NAMALWA (cell line): ENCODE measurements around the gene KLHL29.

Experiments used
- DNase-seq: peaks from one replicate; pipeline ENCODE4 v3.0.0-alpha.2; 2015; ENCODE audit warnings: low spot score

The KLHL29 gene

DNA sequence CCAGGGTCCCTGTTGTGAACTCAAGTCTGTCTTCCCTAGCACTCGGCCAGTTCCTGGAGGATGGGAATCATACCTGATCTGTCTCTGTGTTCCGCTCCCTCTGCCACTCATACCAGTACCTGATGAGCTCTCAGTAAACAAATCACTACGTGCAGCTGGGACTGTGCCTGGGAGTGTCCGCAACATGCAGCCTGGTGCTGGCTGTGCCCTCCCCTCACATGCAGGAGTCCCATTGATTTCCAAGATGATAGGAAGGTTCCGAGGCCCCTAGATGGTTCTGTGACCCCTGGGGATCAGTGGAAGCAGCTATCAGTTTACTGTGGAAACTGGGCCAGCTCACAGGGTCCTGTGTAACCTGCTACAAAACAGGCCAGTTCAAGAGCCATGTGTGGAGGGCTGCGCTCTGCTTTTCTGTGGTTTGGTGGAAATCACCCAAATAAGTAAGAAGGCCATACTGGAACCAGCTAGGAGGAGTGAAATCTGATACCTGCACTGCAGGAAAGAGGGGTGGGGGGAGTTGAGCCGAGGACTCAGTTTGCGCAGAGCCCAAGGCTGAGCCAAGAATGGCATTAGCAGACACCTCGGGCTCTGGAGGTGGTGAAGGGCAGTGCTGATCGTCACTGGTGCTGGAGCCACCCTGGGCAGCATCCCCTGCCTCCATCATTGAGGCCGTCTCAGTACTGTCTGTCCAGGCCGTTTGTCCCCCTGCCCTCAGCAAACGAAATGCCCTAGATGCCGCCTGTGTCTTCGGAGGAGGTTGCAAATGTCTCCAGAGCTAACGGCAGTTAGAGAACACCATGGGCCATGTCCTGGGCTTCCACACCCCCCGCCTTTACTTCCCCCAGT is 93.3 kb downstream of the KLHL29 start:
- no peak for DNase-seq

DNA sequence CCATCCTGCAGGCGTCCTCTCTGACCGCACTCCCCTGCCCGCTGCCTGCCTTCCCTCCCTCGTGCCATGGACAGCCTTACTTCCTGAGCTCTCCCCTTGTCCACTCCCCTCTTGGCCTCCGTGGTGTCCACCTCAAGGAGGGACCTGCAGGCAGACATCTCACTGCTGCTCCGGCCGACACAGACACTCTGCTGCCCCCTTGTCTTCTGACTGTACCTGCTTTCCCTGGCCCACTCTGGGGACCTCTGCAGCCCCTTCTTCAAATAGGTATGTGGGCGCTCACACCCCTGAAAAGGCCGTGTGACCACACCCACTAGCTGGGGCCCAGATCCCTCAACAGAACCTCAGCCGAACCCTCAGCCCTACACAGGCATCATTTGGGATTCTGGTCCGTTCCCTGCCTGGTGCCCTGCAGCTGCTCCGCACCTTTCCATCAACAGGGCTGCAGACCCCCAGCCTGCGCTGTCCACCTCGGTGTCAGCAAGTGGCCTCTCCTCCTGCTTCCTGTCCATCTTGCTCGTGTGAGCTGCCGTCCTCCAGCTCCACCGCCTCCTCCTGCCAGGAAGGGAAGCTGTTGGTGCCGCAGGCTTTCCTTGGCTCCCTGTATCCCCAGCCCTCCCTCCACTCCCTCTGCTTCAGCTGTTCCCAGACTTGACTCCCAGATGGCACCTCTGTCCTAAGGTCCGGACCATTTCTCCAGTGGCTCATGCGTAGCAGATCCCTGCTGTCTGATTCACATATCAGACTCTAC is 94.1 kb downstream of the KLHL29 start:
- no peak for DNase-seq

- no peak for DNase-seq
Observed at GRCh38 chr2:23480957-23481797, 96.2 kb downstream of the KLHL29 start.

DNA sequence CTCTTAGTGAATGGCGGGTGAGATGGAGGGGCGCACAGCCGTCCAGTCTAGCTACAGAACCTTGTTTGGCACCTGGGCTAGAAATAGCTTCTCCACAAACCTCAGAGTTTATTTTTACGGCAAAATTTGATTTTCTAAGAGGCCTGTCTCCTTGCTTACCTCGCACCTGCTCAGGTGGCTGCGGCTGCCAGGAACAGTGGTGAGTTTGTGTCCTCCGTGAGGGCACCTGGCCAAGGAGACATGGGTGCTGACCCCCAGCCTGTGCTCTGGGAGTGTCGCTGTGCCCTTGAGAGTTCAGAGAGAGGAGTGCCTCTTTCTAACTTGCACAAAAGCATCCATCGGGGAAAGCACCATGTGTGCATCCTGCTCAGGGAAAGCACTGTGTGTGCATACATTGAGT is 97.2 kb downstream of the KLHL29 start:
- DNase-seq = no peak

DNA sequence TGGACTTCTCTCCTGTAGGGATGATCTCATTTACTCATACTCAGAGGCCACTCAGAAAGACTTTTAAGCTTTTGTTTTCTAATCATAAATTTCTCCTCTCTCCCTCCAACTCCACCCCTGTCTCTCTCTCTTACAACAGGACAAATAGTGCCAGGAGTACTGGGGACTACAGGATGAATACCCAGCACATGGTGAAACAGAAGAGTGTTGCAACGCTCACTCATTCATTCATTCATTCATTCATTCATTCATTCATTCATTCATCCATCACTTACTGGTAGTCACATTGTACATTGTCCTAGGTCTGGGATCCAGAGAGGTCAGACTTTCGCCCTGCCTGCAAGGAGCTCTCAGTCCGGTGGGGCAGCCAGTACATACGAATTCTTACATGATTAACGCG is 97.6 kb downstream of the KLHL29 start:
- DNase-seq = no peak

GRCh38 chr2:23483791-23484190 is 98.8 kb downstream of the KLHL29 start:
- no peak for DNase-seq

- DNase-seq = no peak
Observed at GRCh38 chr2:23484275-23484674, 99.3 kb downstream of the KLHL29 start.

DNA sequence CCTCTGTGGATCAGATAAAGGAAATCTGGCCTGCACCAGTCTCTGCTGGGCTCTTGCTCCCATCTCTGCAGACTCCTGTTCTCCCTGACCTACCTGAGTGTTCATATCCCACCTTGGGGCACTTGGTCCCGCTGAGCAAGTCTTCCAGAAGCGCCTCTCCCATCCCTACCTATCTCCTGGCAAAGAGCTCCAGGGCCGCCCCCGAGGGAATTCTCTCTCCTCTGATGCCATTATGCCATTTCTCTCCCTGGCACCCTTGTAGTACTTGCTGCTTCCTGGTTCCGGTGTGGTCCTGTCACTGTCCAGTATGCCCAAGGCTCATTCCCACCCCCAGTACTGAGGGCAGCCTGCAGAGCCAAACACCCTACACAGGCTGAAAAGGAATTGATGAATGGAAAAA is 99.8 kb downstream of the KLHL29 start:
- no peak for DNase-seq

DNA sequence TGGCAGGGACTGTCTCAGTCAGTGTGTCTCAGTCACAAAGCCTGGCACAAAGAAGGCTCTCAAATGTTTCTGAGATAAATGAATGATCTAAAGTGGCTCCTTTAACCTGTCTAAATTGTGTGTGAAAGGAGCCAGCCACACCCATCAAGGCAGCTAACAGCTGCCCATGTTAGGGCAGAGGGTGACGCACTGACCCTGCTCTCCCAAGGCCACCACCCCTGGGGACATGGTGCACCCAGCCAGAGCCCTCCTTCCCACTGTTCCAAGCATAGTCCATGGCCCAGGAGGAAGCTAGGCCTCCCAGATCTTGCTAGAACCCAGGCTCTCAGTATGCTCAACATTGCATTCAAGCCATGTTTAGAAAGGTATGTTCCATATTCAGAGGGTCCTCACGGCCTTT is 100.3 kb downstream of the KLHL29 start:
- DNase-seq = no peak

- DNase-seq = no peak
Observed at GRCh38 chr2:23485841-23486683, 101.1 kb downstream of the KLHL29 start.

DNA sequence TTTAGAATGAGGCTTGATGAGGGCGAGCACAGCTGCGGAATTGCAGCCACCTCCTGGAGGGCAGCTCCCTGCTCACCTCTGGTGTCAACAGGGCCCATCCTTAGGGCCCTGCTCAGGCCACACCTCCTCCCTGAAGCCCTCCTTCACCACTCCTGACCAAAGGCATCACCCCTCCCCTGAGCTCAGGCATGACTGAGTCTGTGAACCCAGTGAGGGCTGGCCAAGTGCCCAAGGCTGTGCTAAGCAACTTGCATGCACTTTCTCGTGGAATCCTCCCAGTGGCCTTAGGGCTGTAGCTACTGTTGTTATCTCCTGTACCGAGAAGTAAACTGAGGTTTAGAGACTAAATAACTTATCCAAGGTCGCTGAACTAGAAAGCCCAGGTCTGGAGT is 101.7 kb downstream of the KLHL29 start:
- DNase-seq = no peak

DNA sequence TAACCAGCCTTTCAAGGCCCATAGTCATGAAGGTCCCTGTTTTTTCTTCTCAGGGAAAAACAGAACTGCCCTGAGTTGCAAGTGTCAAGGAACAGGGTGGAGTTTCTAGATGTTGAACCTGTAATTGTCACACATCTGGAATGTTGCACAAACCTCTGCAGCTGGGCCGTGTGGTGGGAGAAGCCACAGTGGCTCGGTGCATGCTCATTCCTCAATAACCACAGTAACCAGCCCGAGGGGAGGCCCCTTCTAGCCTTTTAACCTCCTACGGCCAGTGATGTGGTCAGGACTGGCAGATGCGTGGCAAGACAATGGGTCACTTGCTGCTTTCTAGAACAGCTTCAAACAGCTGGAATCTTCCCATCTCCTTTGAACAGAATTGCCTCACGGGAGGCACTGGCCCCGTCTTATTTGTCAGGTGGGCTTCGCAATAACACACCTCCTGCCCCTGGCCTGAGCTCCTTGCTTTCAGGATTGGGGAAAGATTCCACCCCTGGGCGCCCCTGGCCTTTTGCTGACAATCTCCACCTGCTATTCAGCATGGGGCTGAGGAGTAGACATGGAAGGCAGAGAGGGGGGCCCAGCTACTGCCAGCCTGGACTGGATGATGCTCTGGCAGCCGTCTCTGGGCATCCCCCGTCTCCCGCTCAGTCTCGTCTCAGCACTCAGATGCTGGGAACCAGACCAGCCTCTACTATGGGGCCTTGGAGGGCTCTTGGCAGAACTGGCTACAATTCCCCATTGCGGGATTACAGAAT is 102.9 kb downstream of the KLHL29 start:
- DNase-seq = no peak

GRCh38 chr2:23488584-23488983 is 103.6 kb downstream of the KLHL29 start:
- no peak for DNase-seq

- DNase-seq = no peak
Observed at GRCh38 chr2:23489471-23490322, 104.7 kb downstream of the KLHL29 start.

DNA sequence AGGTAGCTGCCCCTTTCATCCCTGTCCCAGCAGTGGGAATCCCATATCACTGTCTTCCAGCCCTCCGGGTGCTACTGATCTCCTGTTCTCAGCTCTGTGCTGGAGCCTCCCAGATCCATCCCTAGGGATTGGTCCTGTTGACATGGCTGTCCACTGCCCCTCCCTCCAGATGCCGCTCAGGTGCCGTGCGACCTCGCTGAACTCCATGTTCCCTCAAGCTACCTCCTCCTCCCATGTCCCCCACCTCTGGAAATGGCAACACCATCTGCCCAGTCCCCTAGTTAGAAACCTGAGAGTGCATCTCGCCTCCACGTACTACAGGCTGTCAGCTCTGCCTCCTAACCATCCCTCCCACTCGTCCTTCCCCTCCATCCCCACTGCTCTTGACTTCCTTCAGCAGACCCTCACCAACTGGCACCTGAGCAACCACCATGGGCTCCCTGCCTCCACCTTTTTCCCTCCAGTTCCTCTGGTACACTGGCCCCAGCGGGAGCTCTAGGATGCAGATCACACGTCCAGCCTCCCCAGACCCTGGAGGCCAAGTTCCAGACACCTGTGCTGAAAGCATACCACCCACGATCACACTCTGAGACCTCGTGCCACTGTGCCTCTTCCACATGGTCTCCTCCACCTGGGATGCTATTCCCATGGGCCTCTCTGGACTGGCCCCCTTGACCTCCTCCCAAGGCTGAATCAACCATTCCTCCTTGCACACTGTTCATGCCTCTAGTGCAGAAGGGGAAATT is 106.8 kb downstream of the KLHL29 start:
- DNase-seq = no peak

- no peak for DNase-seq
Observed at GRCh38 chr2:23492337-23492675, 107.3 kb downstream of the KLHL29 start.

DNA sequence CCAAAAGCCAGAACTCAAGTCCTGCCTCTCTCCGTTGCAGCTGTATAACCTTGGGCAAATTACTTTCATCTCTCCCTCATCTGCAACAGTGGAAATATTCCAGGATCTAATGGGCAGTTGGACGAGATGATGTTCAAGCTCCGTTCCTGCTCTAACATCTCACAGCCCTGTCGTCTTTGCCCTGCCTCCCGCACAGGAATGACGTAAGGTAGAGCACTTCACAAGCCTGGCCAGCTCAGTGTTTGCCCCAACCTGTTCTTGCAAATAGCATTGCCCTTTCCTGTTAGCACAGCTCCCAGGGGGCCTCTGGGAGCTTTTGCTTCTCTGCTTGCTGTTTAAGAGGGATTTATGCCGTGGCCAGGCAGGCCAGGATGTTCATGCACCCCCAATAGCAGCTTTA is 107.9 kb downstream of the KLHL29 start:
- DNase-seq = no peak

GRCh38 chr2:23493846-23494245 is 108.9 kb downstream of the KLHL29 start:
- DNase-seq = no peak

DNA sequence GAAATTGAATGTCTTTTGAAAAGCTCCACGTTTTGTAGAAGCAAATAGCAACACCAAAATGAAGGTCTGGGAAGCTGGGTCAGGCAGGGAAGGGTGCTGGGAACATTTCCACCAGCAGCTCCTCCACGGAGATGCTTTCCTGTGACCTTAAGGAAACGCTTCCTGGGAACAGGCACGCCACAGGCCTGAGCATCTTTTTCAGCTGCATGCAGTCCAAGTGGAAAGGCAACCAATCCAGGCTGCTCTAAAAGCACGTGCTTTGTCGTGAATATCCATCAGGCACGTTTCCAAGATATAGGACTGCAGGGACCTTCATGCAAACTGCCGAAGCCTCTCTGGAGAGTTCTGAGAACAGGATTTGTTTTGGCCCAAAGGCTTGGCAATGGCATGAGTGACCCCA is 109.3 kb downstream of the KLHL29 start:
- DNase-seq = no peak
